Inferior parietal cortex (tissue), 1 donor: ENCODE measurements around the gene ISOC2.
"Not testable (repeated sequence)": the region's sequence is repeated elsewhere in the genome, so short reads cannot be mapped to it uniquely, and the experiment has no call there.

Experiments
- DNase-seq: peaks from one replicate; pipeline ENCODE4 v3.0.0-alpha.2; 2016; ENCODE audit errors: extremely low spot score

Gene ISOC2

DNA sequence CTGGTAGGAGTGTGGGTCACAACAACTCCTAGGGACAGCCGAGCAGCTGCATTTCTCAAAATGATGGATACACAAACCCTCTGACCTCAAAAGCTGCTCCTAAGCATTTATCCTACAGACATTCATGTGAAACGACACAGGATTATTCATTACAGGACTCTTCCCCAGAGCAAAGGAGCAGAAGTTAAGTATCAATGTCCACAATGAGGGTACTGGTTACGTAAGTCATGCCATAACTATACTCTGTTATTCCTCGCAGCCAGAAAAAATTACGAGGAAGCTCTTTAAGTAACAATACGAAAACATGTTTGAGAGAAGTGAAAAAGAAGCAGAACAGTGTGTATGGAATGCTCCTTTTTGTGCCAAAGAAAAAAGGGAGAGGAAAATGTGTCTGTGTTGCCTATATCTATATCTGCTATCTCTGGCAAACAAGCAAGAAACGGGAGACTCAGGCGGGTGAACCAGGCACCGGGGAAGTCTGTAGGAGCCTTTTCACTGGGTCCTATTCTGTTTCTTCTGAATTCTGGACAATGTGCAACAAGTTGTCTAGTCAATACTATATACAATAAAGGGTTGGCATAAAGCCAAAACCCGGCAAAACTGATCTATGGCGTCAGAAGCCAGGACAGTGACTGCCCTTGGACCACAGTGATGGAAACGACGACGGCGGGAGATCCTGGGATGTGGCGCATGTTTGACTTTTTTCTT, 1.3 kb downstream of the ISOC2 start:
- peak; percentile 64 for DNase-seq

DNA sequence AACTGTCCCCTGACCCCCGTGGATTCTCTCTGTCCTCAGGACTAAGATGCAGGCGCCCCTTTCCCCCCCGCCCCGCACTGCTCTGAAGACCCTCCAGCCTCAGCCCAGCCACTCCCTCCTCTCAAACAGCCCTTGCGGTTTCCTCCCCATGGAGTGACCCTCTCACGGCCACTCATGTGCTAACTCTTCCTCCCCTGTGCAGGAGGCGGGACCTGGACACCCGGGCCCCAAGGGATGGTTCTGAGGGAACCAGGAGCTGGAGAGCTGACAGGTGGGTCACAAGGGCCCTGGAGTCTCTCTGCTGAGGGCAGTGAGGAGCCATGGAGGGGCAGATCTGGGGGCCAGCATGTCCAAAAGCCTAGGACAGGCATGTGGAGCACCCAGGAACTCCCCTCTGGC, 1.9 kb downstream of the ISOC2 start:
- DNase-seq = no peak

DNA sequence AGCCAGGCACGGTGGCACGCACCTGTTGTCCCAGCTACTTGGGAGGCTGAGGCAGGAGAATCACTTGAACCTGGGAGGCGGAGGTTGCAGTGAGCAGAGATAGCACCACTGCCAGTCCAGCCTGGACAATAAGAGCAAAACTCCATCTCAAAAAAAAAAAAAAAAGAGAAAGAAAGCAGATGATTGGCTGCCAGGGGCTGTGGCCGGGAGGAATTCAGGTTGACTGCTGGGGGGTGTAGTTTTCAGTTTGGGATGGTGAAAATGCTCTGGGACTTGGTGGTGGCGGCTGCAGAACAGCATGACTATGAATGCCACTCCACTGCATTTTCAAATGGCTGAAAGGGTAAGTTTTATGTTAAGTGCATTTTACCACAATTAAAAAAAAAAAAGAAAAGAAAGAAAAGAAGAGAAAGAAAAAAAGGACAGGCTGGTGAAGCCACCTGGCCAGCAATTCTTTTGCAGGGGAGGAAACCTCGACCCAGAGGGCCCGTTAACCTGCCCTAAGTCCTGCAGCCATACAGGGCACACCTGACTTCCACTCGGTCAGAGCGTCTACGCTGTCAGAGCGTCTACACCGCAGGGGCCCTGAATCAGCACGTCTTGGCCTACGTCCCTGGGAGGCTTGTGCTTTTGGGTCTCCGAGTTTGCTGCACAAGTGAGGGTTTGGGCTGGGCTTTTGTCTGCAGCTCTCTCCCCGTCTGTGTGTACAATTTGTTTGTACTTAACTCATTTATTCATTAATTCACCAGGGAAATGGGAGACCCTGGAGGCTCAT, 3.6 kb downstream of the ISOC2 start:
- DNase-seq = no peak

DNA sequence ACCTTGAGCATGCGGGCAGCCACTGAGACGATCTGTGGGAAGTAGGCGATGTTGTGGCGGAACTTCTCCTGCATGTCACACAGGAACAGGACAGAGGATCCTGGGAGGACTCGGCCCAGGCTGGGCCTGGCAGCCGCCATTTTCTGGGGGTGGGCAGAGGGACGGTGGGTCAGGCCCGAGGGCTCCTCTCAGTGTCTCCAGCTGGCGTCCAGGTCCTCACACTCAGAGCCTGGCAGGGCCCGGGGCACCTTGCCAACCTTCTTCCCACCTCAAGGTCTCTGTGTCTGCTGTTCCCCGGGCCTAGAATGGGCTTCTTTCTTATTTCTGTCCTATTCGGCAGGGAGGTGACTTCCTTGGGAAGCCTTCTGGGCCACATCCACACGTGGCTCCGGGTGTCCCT, 5.1 kb downstream of the ISOC2 start:
- DNase-seq = no peak

DNA sequence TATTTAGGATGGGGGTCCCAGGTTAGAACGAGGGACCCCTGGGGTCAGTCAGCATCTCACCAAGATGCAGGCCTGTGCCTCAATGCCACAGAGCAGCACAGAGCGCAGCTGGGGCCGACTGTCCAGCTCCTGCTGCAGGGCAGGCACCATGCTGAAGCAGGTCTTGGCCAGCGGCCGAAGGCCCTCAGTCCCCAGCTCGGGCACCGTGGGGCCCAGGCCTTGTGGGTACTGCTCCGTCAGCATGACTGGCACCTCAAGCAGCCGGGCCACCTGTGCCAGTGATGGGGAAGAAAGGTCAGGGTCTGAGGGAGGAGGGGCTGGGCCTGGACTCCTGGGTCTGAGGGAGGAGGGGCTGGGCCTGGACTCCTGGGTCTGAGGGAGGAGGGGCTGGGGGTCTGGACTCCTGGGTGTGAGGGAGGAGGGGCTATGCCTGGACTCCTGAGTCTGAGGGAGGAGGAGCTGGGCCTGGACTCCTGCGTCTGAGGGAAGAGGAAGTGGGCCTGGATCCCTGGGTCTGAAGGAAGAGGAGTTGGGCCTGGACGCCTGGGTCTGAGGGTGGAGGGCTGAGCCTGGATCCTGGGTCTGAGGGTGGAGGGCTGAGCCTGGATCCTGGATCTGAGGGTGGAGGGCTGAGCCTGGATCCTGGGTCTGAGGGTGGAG, 5.7 kb downstream of the ISOC2 start:
- DNase-seq = no peak

DNA sequence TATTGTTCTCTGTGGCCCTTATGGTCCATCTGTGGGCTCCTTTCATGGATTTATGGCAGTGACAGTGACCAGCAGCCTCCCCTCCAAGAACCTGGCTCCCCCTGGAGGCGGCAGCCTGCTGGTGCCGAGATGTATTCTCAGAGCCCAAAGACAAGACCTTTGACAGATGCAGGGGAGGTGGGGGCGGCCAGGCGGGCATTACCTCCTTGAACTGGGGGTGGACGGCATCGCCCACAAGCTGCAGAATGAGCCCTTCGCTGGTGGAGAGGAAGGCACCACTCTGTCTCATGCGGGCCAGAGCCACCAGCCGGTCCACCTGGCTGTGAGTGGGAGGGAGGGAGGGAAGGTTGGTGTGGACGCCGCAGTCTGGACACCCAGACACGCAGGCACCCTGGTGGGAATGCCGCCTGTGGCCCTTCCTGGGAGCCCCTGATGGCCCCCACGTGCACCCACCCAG, 6.6 kb downstream of the ISOC2 start:
- DNase-seq = peak; percentile 65

DNA sequence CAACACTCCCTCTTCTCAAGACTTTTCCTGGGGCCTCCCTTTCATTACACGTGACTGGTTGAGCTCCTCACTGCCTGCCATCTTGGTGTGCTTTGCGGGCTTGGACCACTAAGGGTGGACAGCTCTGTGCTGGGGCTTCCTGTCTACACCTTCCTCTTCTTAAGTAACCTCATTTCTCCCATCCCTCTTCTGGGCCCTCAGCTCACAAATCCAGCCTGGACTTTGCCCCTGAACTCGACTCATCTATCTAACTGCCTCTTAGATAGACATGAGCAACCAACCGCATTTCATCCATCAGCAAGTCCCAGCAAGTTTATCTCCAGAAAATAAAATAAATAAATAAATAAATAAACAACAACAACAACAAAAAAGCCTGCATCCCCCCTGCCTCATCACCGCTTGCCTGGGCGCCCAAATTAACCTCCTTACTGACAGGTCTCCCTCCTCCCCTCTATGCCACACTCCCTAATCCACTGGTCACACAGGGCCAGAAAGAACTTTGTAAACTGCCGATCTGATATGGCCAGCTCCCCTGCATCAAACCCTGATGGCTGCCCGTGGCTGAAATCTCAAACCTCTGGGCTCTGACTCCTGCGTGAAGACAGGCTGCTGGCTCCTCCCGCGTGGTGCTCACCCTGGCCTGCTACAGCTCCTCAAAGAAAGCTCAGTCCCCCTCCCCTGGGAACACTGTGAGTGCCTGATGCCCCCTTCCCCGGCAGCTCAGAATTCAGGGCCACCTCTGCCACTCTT, 7.8 kb downstream of the ISOC2 start:
- DNase-seq = no peak

DNA sequence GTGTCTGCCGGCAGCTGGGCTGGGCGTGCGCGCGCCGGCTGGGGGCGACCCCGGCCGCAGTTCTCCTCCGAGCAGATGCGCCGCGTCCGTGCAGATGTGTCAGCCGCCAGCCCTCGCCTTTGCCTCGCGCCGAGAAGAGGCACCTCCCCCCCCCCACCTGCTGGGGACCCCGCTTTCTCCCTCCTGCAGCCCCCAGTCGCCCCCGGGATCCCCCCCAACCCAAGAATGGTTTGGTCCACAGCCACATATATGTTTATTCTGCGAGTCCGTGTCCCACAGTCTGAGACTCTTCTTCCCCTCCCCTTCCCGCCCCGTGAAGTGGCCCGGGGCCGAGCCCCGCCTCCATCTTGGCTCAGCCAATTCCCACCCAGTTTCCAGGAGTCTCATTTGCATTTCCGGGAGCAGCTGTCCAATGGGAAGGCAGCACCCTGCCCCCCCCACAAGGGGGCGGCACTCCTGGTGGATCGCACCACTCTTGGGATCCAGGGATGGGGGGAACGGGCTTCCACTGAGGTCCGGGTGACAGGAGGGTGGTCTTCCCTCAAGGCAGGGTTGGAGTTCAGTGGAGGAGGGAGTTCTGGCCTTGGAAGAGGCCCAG, 8.6 kb downstream of the ISOC2 start:
- DNase-seq = peak; percentile 93

DNA sequence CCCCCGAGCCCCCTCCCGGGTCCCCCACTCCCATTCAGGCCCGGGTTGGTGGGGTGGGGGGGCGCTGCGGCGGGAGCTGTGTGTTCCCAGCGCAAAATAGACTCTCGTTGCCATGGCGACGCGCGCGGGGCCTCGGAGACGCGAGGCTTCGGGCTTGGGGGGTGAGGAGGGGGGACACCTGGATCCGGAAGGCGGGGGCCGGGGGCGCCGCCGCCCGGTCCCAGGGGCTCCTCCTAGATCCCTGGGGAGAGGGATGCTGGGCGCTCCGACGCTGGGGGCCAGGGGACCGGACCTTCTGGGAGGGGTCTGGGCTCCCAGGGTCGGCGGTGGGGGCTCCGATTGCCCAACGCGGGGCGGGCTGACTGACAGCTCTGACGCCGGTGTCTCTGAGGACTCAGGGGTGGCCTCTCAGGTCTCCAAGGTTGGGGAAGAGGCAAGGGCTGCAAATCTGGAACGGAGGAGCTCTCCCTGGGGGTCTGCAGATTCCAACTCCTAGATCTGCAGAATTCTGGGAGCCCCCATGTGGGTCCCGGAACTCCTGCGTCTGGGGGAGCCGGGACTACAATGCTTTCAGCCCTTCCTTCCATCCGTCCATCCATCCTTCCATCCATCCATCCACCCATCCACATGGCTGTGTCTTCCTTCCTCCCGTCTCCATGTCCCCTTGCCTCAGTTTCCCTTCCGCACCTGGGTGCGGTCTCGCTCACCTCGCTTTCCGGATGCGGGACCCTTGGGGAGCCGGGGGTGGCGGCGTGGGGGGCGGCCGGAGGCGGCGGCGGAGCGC, 9.3 kb downstream of the ISOC2 start:
- peak; percentile 57 for DNase-seq

DNA sequence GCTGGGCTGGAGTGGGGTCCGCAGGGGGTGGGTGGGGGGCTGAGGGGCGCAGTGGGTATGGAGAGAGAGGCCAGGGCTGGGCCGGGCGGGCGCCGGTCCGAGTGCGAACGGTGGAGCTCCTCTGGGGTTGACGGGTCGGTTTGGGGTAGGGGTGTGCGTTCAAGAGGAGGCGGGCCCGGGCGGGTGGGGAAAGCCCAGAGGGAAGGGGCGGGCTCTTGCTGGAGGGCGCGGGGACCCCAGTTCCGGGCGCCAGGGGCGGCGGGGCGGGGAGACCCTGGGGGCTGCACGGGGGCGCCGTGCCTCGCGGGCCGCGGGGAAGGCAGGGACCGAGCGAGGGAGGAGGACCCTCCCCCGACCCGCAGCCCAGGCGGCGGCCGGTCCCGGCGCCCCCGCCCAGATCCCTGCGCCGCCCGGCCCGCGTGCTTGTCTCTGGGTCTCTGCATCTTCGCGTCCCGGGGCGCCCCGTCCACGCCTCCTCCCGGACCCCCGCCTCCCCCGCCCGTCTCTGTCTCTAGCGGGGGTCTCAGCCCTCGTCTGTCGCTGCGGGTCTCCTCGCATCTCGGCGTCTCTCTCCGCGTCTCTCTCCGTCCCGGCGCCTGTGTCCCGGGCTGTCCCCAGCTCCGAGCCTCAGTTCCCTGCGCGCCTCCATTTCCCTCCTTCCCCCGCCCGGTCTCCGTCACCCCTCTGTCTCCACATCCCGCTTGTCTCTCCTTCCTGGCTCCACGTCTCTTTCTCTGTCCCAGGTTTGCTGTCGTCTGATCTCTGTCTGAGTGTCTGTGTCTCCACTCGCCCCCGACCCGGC, 10.1 kb downstream of the ISOC2 start:
- no peak for DNase-seq

DNA sequence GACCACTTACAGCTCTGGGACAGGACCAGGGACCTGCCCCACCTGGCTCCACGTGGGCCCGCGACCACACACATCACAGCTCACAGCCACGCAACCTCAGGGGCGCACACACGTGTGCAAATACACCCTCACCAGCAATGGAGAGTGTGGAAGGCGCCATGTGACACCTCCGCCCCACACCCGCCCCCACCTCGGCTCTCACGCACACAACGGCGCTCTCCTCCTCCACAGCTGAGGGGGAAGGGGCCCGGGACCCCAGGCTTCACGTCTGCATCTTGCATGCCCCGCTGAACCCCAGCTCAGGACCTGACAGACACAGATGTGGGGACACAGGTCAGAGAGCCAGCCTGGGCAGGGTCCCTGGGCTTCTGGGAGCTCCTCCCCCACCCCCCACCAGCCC, 12.0 kb downstream of the ISOC2 start:
- no peak for DNase-seq

DNA sequence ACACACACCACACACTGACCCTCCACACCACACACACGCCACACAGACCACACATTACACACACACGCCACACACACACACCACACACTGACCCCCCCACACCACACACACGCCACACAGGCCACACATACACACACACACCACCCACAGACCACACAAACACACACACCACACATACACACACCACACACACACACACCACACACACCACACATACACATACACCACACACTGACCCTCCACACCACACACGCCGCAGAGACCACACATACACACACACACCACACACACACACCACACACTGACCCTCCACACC, 13.3 kb downstream of the ISOC2 start:
- DNase-seq = not testable (repeated sequence)

DNA sequence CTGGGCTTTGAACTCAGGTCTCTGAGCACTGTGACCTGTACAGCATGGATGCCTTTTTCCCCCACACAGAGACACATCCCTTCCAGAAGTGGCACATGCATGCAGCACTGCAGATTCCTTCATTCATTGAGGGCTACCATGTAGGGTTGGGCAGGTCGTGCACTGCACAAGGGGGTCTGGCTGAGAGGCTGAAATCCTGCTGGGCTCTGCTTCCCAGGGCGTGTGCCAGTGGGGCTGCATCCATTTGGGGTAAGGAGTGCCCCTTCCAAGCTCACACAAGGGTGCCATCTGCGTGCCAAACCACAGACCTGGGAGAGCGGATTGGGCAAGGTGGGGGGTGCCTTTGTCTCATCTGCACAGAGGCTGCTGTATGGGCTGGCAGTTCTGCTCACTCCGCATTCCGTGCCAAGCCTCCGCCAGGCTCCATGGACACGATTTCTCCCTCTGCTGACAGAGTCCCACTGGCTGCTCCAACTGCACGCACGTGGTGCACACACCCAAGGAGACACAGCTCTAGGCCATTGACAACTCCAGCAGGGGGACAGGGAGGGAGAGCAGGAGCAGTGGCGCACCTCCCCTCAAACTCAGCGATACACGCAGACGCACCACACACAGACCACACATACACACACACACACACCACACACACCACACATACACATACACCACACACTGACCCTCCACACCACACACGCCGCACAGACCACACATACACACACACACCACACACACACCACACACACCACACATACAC, 13.8 kb downstream of the ISOC2 start:
- peak; percentile 74 for DNase-seq

DNA sequence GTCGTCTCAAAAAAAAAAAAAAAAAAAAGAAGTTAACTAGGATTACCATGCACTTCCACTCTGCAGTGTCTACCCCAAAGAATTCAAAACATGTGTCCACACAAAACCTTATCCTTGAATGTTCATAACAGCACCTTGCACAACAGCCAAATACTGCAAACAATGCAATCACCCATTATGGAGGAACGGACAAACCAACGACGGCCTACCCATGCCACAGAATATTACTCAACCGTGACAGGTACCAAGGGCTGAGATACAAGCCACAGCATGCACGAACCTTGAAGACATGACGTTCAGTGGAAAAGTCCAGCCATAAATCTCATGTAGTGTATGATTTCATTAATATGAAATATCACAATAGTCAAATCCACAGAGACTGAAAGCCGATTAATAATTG, 15.4 kb downstream of the ISOC2 start:
- no peak for DNase-seq

DNA sequence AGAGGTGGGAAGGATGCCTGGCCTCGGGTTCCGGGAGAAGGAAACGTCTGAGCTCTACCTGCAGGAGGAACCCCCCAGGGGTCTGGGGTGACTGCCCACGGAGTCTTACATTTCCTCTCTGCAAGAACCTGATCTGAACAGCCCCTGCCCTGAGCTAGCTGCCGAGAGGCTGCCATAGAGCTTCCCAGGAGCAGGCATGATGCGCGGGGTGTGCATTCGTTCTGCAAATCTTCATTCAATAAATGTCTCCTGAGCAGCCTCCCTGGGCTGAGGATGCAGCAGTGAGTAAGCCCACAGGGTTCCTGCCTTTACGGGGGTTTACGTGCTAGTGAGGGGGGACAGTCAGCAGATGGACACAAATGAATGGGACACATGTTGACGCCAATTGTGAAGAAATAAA, 16.8 kb downstream of the ISOC2 start:
- no peak for DNase-seq

DNA sequence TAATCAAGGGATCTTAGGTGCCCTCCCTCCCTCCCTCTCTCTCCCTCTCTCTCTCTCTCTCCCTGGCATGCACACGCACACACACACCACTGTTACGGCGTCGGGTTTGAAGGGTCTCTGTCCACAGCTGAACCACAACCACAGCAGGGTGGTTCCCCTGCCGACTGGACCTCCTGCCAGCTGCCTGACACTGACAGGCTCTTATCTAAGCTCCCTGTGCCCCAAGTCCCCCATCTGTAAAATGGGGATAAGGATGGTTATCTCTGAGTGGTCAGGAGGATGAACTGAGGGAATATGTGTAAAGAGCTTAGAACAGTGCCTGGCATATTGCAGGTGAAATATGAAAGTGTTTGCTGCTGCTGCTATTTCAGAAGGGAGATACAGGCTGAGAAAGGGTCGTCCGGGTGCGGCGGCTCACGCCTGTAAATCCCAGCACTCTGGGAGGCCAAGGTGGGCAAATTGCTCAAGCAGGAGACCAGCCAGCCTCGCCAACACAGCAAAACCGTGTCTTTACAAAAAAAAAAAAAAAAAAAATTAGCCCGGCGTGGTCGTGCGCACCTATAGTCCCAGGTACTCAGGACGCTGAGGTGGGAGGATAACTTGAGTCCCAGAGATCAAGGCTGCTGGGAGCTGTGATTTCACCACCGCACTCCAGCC, 17.5 kb downstream of the ISOC2 start:
- DNase-seq = no peak

DNA sequence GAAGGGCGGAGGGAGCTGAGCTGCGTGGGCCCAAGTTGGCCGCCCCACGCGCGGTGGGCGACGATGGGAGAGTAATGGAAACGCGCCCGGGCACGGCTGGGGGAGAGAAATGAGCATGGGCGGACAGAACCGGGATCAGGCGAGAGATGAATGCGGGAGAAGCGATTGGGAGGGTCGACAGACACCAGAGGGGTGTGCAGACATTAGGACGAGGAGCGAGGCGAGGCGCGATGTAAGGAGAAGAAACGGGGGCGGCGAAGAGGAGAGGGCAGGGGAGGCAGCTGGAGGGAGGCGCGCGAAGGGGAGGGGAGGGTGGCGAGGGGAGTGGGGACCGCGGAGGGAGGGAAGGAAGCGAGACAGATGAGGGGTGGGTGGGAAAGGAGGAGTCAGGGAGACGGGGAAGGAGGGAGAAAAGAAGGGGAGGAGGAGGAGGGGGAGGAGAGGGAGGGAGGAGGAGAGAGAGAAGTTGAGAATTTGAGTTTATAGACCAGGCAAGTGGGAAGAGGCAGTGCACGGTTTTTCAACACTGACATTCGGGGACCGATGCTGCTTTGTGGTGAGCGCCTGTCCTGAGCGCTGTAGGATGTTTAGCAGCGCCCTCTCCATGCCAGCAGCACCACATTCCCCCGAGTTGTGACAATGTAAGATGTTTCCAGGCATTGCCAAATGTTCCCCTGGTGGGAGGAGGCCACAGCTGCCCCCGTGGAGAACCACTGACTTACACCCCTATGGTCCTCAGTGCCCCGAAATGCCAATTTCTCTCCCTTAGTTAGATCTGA, 18.2 kb downstream of the ISOC2 start, which contains the start of gene SHISA7:
TSS of gene SHISA7 (minus strand) at position 256 of the 779 bp plus-strand sequence. CDS start 437 bp downstream, outside the sequence.
- peak; percentile 56 for DNase-seq

DNA sequence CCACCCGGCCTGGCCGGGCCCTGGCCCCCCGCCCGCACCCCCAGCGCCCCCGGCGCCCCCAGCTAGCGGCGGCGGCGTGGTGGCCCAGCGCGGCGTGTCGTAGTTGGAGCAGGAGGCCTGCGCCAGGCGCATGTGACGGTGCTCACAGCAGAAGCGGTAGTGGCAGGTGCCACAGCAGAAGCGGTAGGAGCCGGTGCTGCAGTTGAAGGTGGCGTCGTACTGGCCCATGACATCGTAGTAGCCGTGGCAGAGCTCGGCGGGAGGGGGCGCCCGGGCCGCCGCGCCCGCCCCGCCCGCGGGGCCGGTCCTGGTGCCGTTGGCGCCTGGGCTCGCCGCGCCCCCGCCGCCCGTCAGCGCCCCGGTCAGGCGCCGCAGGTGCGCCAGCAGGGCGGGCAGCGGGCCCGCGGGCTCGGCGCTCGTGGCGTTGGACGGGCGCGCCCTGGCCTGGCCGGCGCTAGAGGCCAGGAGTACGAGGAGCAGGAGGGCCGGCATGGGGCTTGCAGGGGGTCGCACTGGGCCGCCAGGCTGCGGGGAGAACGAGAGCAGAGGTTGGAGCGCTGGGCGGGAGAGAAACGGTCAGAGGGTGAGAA, 19.0 kb downstream of the ISOC2 start:
- no peak for DNase-seq
